IPS-18a (cell line): ENCODE data around the gene HAT1.
A peak's percentile ranks its signal among the peaks of the same experiment; 100 is the strongest.

Experiments used
- H3K27ac ChIP-seq: one replicate; pipeline ENCODE4 v1.5.1; 2013; ENCODE audit warnings: low read length
- H3K27me3 ChIP-seq: one replicate; pipeline ENCODE4 v1.6.1; 2013; ENCODE audit warnings: mild to moderate bottlenecking, low read length; ENCODE audit not compliant: control insufficient read depth, insufficient read depth
- H3K36me3 ChIP-seq: one replicate; pipeline ENCODE4 v1.6.1; 2013; ENCODE audit warnings: low read depth, low read length; ENCODE audit not compliant: control insufficient read depth
- H3K4me1 ChIP-seq: one replicate; pipeline ENCODE4 v1.6.1; 2013; ENCODE audit warnings: low read depth, low read length; ENCODE audit not compliant: control insufficient read depth
- H3K4me3 ChIP-seq: one replicate; pipeline ENCODE4 v1.5.1; 2013; ENCODE audit warnings: low read length
- H3K9ac ChIP-seq: one replicate; pipeline ENCODE4 v1.6.1; 2013; ENCODE audit warnings: mild to moderate bottlenecking, low read length, moderate library complexity
- H3K9me3 ChIP-seq: one replicate; pipeline ENCODE4 v1.6.1; 2013; ENCODE audit warnings: low read depth, low read length; ENCODE audit not compliant: control insufficient read depth

Gene HAT1

DNA sequence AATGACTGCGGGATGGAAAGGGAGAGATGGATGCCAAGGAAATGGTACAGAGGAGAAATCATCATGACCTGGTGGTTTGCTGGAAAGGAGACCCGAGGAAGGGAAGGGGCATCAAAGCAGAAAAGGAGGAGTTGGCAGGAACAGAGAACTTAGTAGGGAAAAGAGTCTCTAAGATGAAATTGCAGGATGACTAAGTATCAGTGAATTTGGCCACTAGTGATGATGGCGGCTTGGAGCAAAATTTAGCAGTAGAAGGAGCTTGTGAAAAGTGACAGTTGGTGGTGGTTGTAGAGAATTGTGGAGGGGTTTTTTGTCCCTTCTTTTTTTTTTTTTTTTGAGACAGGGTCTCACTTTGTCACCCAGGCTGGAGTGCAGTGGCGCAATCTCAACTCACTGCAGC is 87.6 kb downstream of the HAT1 start:
- Histone ChIP-seq H3K4me3 (no peak overlapping the region), H3K9me3 (no peaks in the 10 kb centered on the region), H3K27ac (no peak overlapping the region), H3K9ac (no peak overlapping the region), H3K36me3 (no peaks in the 10 kb centered on the region), H3K27me3 (no peaks in the 10 kb centered on the region), H3K4me1 (peaks cover 16% of the 10 kb centered on the region)

DNA sequence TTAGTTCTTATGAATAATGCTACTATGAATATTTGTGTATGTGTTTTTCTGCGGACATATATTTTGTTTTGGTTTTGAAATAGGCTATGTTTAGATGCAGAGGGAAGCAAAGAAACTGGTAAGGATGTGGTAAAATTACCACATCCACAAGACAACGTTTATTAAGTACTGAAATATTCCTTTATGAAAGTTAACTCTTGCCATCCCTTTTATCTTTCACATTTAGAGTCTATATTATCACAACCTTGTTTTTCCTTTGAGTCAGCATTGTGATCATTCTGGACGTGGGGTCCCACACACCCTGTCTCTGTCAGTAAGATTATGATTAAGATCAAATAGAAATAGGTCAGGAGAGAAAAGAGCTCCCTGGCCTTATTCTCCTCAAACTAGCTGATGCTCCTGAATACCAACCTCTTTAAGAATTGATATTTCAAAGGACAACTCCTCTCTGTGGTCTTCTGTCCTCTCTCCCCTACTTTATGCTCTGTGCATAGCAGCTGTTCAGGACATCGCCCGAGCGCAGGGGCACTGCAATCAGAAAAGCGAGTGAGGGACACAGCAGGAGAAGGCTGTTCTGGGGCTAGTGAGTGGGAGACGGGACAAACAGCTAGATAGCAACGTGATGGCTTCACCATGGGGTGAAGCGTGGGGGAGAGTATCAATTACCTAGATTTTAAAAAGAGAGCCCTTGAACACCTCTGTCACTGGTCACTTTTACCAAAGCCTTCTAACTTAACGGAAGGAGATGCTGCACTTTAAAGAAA is 89.7 kb downstream of the HAT1 start:
- Histone ChIP-seq H3K4me1 (peaks cover 16% of the 10 kb centered on the region), H3K4me3 (no peak overlapping the region), H3K27me3 (no peaks in the 10 kb centered on the region), H3K9me3 (no peaks in the 10 kb centered on the region), H3K36me3 (no peaks in the 10 kb centered on the region), H3K27ac (no peak overlapping the region), H3K9ac (no peak overlapping the region)

DNA sequence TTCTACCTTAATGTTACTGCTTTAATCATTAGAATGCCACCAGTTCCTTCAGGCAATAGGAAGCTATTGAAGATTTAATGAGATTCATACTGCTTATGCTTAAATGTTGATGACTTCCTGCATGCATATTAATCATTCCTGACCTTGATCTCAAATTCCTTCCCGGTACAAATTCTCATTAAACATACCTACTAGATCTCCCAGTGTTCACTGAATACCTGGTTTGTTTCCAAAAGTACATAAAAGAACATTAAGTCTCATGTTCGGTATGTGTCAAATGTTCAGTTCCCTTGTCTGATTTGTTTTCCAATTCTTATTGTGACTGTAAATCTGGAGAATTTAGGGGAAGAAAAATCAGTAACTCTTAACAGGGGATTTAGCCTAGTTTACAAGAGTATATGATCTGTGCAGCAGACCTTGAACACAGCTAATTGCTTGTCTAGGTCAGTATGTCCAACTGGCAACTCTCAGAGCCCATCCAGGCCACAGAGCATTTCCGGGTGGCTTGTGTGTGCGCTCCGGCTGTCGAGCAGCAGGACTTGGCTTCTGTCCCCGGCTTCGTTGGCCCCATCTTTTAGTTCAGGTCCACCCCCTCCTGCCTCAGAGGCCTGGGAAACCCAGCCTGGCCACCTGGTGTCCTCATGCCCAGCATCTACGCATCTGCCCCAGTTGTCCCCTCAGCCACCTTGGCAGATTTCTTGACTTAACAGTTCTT is 90.6 kb downstream of the HAT1 start:
- peak overlapping the region; percentile 40 for H3K9ac ChIP-seq
- no peaks in the 10 kb centered on the region for H3K27me3 ChIP-seq
- H3K4me1 ChIP-seq = peaks cover 16% of the 10 kb centered on the region
- H3K9me3 ChIP-seq = no peaks in the 10 kb centered on the region
- H3K36me3 ChIP-seq = no peaks in the 10 kb centered on the region
- no peak overlapping the region for H3K4me3 ChIP-seq
- peak overlapping the region; percentile 43 for H3K27ac ChIP-seq

DNA sequence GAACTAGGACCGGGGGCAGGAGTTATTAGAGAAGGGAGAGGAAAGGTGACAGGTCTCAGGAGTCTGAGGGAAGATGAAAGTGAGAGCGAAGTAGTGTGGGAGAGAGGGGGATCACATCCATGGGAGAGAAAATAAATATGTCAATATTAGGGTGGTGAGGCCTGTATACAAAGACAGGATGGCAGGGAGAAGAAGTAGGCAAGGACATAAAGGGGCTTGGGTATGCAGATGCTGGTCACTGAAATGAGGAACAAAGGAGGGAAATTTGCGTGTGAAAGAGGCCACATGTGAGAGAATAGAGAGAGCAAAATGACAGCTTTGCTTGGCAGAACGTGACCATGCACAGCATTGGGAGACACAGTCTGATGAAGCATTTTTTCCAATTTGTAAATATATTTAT is 91.1 kb downstream of the HAT1 start:
- Histone ChIP-seq H3K27me3 (no peaks in the 10 kb centered on the region), H3K27ac (peak overlapping the region; percentile 43), H3K36me3 (no peaks in the 10 kb centered on the region), H3K4me3 (no peak overlapping the region), H3K9ac (peak overlapping the region; percentile 40), H3K4me1 (peaks cover 16% of the 10 kb centered on the region), H3K9me3 (no peaks in the 10 kb centered on the region)

DNA sequence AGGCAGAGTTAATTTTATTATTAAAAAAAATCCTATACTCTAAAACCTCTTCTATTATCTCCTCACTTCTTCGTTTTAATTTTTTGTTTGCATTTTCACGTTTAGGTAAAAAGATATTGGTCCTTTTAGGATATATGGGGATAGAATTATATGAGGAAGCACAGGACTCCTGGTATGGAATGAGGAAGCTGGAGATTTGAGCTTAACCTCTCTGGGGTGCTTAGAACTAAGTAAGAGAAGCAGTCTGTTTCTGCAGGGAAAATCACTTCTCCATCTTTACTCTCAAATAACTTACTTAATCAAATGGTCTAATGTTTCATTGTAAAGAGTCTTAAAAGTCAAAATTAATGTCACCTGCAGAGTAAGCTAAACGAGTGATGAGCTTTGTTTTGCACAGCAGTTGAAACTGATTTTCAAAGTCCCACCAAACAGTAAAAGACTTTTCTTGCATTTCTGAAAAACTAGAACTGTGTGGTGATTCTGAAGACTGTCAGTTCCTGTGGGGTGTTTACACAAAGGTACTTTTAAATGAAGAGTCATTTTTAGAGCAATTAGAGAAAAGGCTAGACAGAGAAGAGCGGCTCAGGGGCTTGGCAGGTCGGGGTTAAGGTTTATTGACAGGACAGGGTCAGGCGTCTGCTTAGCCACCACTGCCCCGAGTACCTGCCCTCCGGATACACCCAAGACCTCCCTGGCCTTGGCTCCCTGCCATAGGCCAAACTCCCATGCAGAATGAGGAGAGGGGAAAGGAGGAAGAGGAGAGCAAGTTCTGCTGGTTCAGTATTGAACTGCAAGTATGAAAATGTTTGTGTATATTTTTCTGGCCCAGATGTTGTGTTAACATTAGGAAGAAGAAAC is 99.0 kb downstream of the HAT1 start:
- Histone ChIP-seq H3K4me1 (peaks cover 8% of the 10 kb centered on the region), H3K9ac (no peak overlapping the region), H3K9me3 (no peaks in the 10 kb centered on the region), H3K36me3 (no peaks in the 10 kb centered on the region), H3K27me3 (no peaks in the 10 kb centered on the region), H3K4me3 (no peak overlapping the region), H3K27ac (no peak overlapping the region)

DNA sequence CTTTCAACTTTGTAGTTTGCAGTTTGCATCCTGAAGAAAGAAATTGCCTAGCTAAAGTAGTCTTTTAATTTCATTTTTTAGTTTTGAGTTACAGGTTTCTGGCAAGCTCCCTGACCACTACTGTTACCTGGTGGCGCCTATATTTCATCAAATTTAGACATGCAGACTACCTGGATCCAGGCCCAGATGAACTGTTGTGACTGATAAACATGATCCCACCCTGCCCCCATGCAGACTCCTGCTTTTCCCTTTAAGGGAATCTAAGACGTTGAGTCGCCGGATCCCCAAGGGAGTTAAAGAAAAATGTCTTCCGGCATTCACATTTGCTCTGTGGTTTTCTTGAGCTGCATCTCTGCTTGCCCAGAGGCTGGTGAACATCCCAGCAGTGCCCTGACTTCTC is 99.7 kb downstream of the HAT1 start:
- Histone ChIP-seq H3K36me3 (no peaks in the 10 kb centered on the region), H3K9me3 (no peaks in the 10 kb centered on the region), H3K27ac (no peak overlapping the region), H3K27me3 (no peaks in the 10 kb centered on the region), H3K4me3 (no peak overlapping the region), H3K9ac (no peak overlapping the region), H3K4me1 (peaks cover 8% of the 10 kb centered on the region)

DNA sequence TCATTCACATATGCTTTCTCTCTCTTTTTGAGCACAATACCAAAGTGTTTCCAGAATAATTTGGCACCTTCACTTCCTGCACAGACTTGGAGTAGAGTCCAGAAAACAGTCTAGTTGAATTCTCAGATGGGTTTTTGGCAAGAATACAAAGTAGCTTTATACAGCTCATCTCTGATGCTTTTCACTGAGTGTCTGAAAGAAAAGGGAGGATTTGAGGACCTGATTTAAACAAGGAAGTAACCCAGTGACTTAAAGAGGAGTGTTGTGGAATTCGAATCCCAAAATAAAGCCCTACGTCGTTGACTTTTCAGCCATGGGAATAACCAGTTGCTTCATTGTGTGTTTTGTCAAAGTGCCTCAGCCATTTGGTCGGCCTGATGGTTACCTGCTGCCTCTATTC is 109.3 kb downstream of the HAT1 start:
- no peaks in the 10 kb centered on the region for H3K36me3 ChIP-seq
- H3K4me1 ChIP-seq = peaks cover 10% of the 10 kb centered on the region
- no peak overlapping the region for H3K9ac ChIP-seq
- H3K9me3 ChIP-seq = no peaks in the 10 kb centered on the region
- no peak overlapping the region for H3K4me3 ChIP-seq
- H3K27me3 ChIP-seq = no peaks in the 10 kb centered on the region
- no peak overlapping the region for H3K27ac ChIP-seq
